Hypothalamus (tissue), 51 donors: ENCODE data around the gene FICD.

Experiments
- DNase-seq, 51 donors: peaks; one replicate each; lab custom pipeline; 2025; lab: John Stamatoyannopoulos, UW

FICD gene

GRCh38 chr12:108495823-108496579 is 19.1 kb upstream of the FICD start:
- DNase-seq: no peak

- no peak for DNase-seq
Measured at GRCh38 chr12:108498136-108498535, 16.9 kb upstream of the FICD start.

- DNase-seq: no peak
Measured at GRCh38 chr12:108502922-108503321, 12.2 kb upstream of the FICD start.

GRCh38 chr12:108505129-108505528 is 9.9 kb upstream of the FICD start:
- DNase-seq: no peak

GRCh38 chr12:108507971-108508642 is 7.0 kb upstream of the FICD start:
- peak in 5 of 51 donors; percentile 5 to 80 (median 13) for DNase-seq

GRCh38 chr12:108509806-108510205 is 5.3 kb upstream of the FICD start:
- DNase-seq: no peak

GRCh38 chr12:108510836-108511235 is 4.2 kb upstream of the FICD start:
- no peak for DNase-seq

- DNase-seq: peak in 44 of 51 donors; percentile 12 to 84 (median 54)
Measured at GRCh38 chr12:108511633-108512540, 3.2 kb upstream of the FICD start.

- no peak for DNase-seq
Measured at GRCh38 chr12:108514468-108514972, 557 bp upstream of the FICD start.

- no peak for DNase-seq
Measured at GRCh38 chr12:108515916-108516315, 839 bp downstream of the FICD start.

GRCh38 chr12:108516511-108517275 is 1.6 kb downstream of the FICD start:
- DNase-seq: no peak

- no peak for DNase-seq
Measured at GRCh38 chr12:108517288-108518100, 2.4 kb downstream of the FICD start.

GRCh38 chr12:108518101-108518715 is 3.1 kb downstream of the FICD start:
- DNase-seq: no peak

GRCh38 chr12:108518716-108519496 is 3.8 kb downstream of the FICD start:
- DNase-seq: no peak

GRCh38 chr12:108519558-108519957 is 4.5 kb downstream of the FICD start:
- DNase-seq: no peak

- peak in 10 of 51 donors; percentile 17 to 55 (median 28) for DNase-seq
Measured at GRCh38 chr12:108523365-108523764, 8.3 kb downstream of the FICD start.

GRCh38 chr12:108525681-108526080 is 10.6 kb downstream of the FICD start:
- DNase-seq: no peak
